WERI-Rb-1 (cell line): ENCODE results near the gene CENPM.

Source experiments
- DNase-seq: peaks from one replicate; pipeline ENCODE4 v3.0.0-alpha.2; 2020
- H3K27ac ChIP-seq: fragments of 250-450 bp; sonication (Bioruptor Pico); 2 replicates; pipeline ENCODE4 v1.5.1; 2020; ENCODE audit warnings: mild to moderate bottlenecking, moderate library complexity
- H3K27me3 ChIP-seq: fragments of 250-450 bp; sonication (Bioruptor Pico); 2 replicates; pipeline ENCODE4 v1.5.1; 2021; ENCODE audit warnings: mild to moderate bottlenecking, low read depth, moderate library complexity; ENCODE audit not compliant: insufficient read depth, severe bottlenecking
- H3K36me3 ChIP-seq: fragments of 250-450 bp; sonication (Bioruptor Pico); 2 replicates; pipeline ENCODE4 v1.5.1; 2020; ENCODE audit warnings: mild to moderate bottlenecking, moderate library complexity
- H3K4me3 ChIP-seq: 2 replicates; pipeline ENCODE4 v1.5.1; 2011; ENCODE audit warnings: low read depth, mild to moderate bottlenecking, control low read depth, low read length
- H3K9me3 ChIP-seq: fragments of 250-450 bp; sonication (Bioruptor Pico); 2 replicates; pipeline ENCODE4 v1.5.1; 2021; ENCODE audit warnings: mild to moderate bottlenecking, moderate library complexity; ENCODE audit not compliant: severe bottlenecking
- TF ChIP-seq, protein P1 (sequence below): IDR thresholded peaks from 2 replicates; pipeline ENCODE4 v1.5.1; 2011; ENCODE audit warnings: low read depth, mild to moderate bottlenecking, control low read depth, inconsistent platforms, low read length

The CENPM gene

DNA sequence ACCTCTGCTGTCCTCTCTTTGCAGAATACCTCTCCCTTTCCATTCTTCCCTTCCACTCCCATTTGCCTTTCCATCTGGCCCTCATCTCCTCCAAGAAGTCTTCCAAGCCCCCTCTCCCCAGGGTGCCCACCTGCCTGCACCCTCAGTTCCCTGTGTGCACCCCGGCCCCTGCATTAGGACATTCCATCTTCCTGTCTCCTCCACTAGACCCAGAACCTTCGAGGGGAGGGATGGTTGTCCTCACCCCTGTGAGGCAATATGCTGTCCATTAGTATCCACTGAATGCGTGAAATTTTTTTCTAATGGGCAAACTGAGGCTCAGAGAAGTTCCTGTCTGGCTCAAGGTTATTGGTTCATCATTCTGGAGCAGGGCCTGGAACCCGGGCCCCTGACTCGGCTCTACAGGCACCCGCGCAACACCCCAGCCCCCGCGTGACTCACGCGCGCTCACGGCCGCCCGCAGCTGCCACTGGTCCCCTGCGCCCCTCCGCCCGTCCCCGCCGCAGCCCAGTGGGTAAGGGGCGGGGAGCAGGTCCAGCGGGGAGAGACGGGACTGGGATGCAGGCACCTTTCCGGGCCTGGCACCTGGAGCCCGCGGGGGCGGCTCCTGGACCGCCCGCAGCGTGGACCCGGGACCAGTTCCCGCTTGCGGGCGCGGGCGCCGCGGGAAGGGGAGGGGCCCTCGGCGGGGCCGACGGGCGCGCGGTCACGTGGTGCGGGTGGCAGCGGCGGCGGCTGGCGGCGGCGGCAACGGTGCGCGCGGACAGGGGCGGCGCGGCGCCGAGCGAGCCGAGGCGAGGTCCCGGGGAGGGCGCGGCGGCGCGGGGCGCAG lies 29.3 kb upstream of the CENPM start:
- H3K4me3 ChIP-seq: peak overlapping the region; percentile 66
- H3K9me3 ChIP-seq: no peaks in the 10 kb centered on the region
- H3K27me3 ChIP-seq: no peaks in the 10 kb centered on the region
- peak; percentile 57 for DNase-seq
- H3K36me3 ChIP-seq: peaks cover 5% of the 10 kb centered on the region
- TF ChIP-seq, protein P1, sequence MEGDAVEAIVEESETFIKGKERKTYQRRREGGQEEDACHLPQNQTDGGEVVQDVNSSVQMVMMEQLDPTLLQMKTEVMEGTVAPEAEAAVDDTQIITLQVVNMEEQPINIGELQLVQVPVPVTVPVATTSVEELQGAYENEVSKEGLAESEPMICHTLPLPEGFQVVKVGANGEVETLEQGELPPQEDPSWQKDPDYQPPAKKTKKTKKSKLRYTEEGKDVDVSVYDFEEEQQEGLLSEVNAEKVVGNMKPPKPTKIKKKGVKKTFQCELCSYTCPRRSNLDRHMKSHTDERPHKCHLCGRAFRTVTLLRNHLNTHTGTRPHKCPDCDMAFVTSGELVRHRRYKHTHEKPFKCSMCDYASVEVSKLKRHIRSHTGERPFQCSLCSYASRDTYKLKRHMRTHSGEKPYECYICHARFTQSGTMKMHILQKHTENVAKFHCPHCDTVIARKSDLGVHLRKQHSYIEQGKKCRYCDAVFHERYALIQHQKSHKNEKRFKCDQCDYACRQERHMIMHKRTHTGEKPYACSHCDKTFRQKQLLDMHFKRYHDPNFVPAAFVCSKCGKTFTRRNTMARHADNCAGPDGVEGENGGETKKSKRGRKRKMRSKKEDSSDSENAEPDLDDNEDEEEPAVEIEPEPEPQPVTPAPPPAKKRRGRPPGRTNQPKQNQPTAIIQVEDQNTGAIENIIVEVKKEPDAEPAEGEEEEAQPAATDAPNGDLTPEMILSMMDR: no peak
- H3K27ac ChIP-seq: peak overlapping the region; percentile 63

DNA sequence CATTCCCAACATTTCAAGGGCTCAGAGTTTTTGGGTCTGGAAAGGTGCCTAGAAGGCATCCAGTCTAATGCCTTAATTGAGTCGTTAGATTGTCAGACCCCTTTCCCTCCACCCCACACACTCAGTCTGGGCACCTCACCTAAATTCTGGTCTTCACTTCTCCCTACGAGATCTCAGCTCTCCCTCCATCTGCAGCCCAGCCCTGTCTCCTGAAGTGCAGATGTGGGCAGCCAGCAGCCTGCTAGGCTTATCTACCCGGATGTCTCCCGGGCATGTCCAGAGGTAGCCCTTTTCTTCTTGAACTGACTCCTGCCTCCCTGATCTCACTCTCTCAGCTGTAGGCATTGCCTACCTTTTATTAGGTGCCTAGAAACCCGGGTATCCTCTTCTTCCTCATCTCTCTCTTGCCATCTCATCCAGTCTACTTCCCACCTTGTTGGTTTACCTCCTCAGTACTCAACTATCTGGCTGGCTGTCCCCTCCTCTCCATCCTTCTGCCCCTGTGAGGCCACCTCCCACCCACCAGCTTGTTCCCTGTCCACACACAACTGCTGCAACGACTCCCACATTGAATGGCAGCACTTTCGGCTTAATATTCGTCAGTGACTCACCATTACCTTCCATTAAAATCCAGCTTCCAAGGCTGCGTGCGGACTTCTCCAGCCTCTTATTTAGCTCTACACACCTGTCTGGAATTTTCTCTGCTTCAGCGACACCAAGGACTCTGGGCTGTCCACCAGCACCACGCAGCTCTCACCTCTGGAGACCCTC lies 28.5 kb upstream of the CENPM start:
- Histone ChIP-seq H3K27me3 (no peaks in the 10 kb centered on the region), H3K27ac (no peak overlapping the region), H3K9me3 (no peaks in the 10 kb centered on the region), H3K36me3 (no peaks in the 10 kb centered on the region), H3K4me3 (no peak overlapping the region)
- TF ChIP-seq, protein P1: no peak
- no peak for DNase-seq

DNA sequence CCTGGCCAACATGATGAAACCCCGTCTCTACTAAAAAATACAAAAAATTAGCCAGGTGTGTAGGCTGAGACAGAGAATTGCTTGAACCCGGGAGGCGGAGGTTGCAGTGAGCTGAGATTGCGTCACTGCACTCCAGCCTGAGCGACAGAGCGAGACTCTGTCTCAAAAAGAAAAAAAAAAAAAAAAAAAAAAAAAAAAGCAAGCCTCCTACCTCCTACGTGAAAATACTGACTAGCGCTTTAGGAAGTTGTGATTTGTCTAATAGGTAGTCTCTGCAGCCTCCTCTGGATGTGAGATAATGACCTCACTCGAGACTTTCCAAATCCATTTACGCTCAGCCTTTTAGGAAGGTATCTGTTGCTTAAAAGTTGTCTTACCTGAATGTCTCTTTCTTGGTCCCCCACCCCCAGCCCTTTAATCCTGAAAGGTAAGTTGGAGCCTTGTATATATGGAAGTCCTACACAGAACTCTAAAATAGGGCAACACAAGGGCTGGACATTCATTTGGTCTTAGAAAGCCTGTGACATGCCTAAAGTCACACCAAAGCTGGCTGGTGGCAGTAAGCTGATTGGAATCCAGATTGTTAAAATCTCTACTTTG lies 27.8 kb upstream of the CENPM start:
- no peak overlapping the region for H3K27ac ChIP-seq
- TF ChIP-seq, protein P1: no peak
- H3K9me3 ChIP-seq: no peaks in the 10 kb centered on the region
- no peaks in the 10 kb centered on the region for H3K36me3 ChIP-seq
- no peaks in the 10 kb centered on the region for H3K27me3 ChIP-seq
- H3K4me3 ChIP-seq: no peak overlapping the region
- DNase-seq: no peak

DNA sequence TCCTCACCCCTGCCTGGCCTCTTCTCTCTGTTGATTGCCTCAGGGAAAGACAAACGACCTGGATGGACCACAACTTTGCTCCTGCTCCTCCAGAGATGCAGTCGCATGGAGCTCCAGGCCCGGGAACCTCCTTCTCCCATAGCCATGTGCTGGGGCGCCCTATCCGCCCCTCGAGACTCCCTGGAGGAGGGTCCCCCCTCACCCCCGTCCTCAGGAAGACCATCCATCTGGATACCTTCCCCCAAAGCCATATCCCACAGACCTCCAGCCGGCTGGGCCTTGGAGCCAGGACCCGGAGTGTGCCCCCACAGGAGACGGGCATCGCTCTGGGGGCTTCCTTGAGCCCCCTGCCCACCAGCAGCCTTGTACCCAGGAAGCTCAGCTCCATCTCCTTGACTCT lies 24.5 kb upstream of the CENPM start:
- no peak overlapping the region for H3K4me3 ChIP-seq
- TF ChIP-seq, protein P1: no peak
- no peaks in the 10 kb centered on the region for H3K27me3 ChIP-seq
- H3K36me3 ChIP-seq: no peaks in the 10 kb centered on the region
- no peaks in the 10 kb centered on the region for H3K9me3 ChIP-seq
- no peak overlapping the region for H3K27ac ChIP-seq
- DNase-seq: no peak

DNA sequence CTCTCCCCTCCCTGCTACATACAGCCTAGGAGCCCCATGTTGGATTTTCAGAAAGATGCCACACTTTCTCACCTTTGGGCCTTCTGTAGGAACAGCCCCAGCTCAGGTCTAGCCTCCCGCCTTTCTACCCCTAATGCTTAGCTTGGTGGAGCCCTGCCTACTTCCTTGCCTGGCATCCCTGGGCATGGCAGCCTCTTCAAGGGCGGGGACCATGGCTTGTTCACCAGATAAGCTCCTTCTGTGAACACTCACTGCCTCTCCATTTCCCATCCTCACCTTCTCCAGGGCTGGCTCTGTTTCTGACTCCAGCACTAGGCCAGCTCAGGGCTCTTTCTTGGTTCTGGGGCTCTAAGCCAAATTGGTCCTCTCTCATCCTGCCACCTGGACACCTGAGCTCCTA lies 23.6 kb upstream of the CENPM start:
- Histone ChIP-seq H3K36me3 (no peaks in the 10 kb centered on the region), H3K4me3 (no peak overlapping the region), H3K27me3 (no peaks in the 10 kb centered on the region), H3K9me3 (no peaks in the 10 kb centered on the region), H3K27ac (no peak overlapping the region)
- DNase-seq: no peak
- TF ChIP-seq, protein P1: no peak
